Measurements from ENCODE around the gene GUCD1. TPM values are rescaled to one million over a fixed set of nuclear protein-coding genes. Genes with fewer than 3 reads are reported as not detected.

The GUCD1 gene
- total and polyA plus RNA-seq, 2 of the 13 experiments (the other 11 are each of a cell fraction or from before 2014, with no cell fraction given): 128 to 245 TPM

DNA sequence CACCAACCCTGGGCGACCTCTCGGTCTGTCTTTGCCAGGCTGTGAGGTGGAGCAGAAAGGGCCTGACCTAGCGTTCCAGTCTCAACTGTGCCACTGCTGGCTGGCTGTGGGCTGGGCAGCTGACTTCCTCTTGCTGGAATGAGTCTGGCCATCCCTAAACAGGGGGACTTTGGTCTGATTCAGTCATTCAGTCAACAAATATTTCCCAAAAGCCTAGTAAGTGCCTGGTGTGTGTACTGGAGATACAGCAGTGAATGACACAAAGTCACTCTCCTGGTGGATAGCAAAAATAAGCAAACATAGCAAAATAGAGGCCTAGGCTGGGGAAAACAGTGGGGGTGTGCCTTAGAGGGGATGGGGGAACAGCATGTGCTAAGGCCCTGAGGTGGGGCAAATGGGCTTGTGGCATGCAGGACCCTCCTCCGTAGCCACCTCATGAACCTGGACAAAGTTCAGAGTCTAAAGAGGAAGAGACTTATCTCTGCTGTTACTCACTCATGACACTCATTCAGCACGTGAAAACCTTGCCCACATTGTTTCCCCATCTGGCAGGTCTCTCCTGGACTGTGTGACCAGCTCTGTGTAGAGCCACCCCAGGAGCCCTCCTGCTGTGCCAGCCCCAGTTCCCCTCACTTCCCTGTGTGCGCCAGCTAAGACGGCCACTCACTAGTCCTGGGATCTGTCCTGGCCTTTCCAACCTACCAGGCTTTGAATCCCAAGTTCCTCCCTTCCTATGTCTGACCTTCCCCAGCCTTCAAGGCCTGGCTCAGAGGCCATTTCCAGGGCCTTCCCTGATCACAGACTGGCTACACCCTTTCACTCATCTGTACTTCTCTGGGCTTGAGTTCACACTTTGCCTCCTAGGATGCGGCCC is 4.7 kb downstream of the GUCD1 start (continued):
- TF ChIP-seq, protein P1, sequence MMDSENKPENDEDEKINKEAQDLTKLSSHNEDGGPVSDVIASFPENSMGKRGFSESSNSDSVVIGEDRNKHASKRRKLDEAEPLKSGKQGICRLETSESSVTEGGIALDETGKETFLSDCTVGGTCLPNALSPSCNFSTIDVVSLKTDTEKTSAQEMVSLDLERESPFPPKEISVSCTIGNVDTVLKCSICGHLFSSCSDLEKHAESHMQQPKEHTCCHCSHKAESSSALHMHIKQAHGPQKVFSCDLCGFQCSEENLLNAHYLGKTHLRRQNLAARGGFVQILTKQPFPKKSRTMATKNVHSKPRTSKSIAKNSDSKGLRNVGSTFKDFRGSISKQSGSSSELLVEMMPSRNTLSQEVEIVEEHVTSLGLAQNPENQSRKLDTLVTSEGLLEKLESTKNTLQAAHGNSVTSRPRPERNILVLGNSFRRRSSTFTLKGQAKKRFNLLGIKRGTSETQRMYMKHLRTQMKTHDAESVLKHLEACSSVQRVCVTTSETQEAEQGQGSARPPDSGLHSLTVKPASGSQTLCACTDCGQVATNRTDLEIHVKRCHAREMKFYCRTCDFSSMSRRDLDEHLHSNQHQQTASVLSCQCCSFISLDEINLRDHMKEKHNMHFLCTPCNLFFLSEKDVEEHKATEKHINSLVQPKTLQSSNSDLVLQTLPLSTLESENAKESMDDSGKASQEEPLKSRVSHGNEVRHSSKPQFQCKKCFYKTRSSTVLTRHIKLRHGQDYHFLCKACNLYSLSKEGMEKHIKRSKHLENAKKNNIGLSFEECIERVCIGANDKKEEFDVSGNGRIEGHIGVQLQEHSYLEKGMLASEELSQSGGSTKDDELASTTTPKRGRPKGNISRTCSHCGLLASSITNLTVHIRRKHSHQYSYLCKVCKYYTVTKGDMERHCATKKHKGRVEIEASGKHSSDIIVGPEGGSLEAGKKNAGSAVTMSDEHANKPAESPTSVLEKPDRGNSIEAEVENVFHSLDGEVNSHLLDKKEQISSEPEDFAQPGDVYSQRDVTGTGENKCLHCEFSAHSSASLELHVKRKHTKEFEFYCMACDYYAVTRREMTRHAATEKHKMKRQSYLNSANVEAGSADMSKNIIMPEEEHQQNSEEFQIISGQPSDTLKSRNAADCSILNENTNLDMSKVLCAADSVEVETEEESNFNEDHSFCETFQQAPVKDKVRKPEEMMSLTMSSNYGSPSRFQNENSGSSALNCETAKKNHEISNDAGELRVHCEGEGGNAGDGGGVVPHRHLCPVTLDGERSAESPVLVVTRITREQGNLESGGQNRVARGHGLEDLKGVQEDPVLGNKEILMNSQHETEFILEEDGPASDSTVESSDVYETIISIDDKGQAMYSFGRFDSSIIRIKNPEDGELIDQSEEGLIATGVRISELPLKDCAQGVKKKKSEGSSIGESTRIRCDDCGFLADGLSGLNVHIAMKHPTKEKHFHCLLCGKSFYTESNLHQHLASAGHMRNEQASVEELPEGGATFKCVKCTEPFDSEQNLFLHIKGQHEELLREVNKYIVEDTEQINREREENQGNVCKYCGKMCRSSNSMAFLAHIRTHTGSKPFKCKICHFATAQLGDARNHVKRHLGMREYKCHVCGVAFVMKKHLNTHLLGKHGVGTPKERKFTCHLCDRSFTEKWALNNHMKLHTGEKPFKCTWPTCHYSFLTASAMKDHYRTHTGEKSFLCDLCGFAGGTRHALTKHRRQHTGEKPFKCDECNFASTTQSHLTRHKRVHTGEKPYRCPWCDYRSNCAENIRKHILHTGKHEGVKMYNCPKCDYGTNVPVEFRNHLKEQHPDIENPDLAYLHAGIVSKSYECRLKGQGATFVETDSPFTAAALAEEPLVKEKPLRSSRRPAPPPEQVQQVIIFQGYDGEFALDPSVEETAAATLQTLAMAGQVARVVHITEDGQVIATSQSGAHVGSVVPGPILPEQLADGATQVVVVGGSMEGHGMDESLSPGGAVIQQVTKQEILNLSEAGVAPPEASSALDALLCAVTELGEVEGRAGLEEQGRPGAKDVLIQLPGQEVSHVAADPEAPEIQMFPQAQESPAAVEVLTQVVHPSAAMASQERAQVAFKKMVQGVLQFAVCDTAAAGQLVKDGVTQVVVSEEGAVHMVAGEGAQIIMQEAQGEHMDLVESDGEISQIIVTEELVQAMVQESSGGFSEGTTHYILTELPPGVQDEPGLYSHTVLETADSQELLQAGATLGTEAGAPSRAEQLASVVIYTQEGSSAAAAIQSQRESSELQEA (CRISPR knock-in tag; IDR thresholded peaks at IDR 0.05; ENCODE audit: not compliant biosample characterization): no peak
- TF ChIP-seq, protein P2, sequence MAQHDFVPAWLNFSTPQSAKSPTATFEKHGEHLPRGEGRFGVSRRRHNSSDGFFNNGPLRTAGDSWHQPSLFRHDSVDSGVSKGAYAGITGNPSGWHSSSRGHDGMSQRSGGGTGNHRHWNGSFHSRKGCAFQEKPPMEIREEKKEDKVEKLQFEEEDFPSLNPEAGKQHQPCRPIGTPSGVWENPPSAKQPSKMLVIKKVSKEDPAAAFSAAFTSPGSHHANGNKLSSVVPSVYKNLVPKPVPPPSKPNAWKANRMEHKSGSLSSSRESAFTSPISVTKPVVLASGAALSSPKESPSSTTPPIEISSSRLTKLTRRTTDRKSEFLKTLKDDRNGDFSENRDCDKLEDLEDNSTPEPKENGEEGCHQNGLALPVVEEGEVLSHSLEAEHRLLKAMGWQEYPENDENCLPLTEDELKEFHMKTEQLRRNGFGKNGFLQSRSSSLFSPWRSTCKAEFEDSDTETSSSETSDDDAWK (CRISPR knock-in tag; IDR thresholded peaks at IDR 0.05): no peak
- TF ChIP-seq, protein P3, sequence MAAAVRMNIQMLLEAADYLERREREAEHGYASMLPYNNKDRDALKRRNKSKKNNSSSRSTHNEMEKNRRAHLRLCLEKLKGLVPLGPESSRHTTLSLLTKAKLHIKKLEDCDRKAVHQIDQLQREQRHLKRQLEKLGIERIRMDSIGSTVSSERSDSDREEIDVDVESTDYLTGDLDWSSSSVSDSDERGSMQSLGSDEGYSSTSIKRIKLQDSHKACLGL (CRISPR knock-in tag; IDR thresholded peaks at IDR 0.05): peak; percentile 48; the same call in 1 of the 2 replicates
- TF ChIP-seq ZNF329 (CRISPR knock-in tag; IDR thresholded peaks at IDR 0.05; ENCODE audit: low read depth) (peak; percentile 82; the same call in 1 of the 2 replicates), ZNF788 (CRISPR knock-in tag; IDR thresholded peaks at IDR 0.05; ENCODE audit: borderline replicate concordance) (peak; percentile 78), ZBTB1 (CRISPR knock-in tag; IDR thresholded peaks at IDR 0.05; ENCODE audit: borderline replicate concordance) (no peak), ZNF317 (CRISPR knock-in tag; IDR thresholded peaks at IDR 0.05) (peak; percentile 84), AGO2 (optimal IDR thresholded peaks at IDR 0.05; ENCODE audit: low read depth, low read length) (no peak), CBX5 (CRISPR knock-in tag; IDR thresholded peaks at IDR 0.05; ENCODE audit: borderline replicate concordance) (no peak; the same call in 1 of the 2 replicates), EZH2 (conservative IDR thresholded peaks at IDR 0.05; ENCODE audit: low read depth, low read length) (no peak), RFXAP (CRISPR knock-in tag; IDR thresholded peaks at IDR 0.05; ENCODE audit: borderline replicate concordance) (peak; percentile 46; the same call in 1 of the 2 replicates), HNF4A (CRISPR knock-in tag; IDR thresholded peaks at IDR 0.05) (peak; percentile 98), ZNF773 (CRISPR knock-in tag; IDR thresholded peaks at IDR 0.05; ENCODE audit: borderline replicate concordance) (no peak), ELF3 (CRISPR knock-in tag; IDR thresholded peaks at IDR 0.05) (peak; percentile 90), RXRA (CRISPR knock-in tag; IDR thresholded peaks at IDR 0.05) (peak; percentile 93), ZNF569 (CRISPR knock-in tag; IDR thresholded peaks at IDR 0.05; ENCODE audit: borderline replicate concordance) (peak; percentile 58; the same call in 1 of the 2 replicates), RFX5 (IDR thresholded peaks at IDR 0.05; ENCODE audit: low read depth, low read length) (peak; percentile 14; the same call in 1 of the 2 replicates)
- TF ChIP-seq, protein P4, sequence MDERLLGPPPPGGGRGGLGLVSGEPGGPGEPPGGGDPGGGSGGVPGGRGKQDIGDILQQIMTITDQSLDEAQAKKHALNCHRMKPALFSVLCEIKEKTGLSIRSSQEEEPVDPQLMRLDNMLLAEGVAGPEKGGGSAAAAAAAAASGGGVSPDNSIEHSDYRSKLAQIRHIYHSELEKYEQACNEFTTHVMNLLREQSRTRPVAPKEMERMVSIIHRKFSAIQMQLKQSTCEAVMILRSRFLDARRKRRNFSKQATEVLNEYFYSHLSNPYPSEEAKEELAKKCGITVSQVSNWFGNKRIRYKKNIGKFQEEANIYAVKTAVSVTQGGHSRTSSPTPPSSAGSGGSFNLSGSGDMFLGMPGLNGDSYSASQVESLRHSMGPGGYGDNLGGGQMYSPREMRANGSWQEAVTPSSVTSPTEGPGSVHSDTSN (CRISPR knock-in tag; IDR thresholded peaks at IDR 0.05): no peak; the same call in 1 of the 2 replicates
